Measurements from ENCODE around the gene PDGFRB.

The PDGFRB gene

GRCh38 chr5:150155258-150156026 lies at the start of gene PDGFRB:
Gene PDGFRB (minus strand): TSS chr5:150155845. CDS start chr5:150137047, 18,798 bp downstream.
- H3K36me3 Mint-ChIP-seq (ENCODE audit: low read depth), result peaks cover 7% of the 10 kb centered on the region
- H3K27me3 Mint-ChIP-seq (ENCODE audit: low read depth), result peaks cover 4% of the 10 kb centered on the region

DNA sequence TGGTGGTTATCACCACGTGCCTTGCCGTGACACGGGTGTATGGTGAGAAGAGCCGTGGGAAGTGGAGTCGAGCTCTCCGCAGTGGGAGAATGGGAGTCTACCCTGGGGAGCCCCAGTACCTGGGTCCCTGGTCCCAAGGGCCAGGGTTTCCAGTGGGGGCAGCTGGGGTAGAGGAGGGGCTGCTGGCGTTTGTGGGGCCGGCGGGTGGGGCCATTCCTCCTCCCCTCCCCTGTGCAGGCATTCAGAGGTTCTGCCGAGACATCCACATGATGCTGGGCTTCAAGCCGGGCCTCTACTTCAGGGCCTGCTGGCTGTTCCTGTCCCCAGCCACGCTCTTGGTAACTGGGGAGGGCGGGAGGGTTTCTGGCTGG lies 48.9 kb upstream of the PDGFRB start:
- Mint-ChIP-seq H3K27ac (peak overlapping the region; percentile 49 to 75 (median 73)), H3K9me3 (no peaks in the 10 kb centered on the region), H3K4me1 (peaks cover 11% of the 10 kb centered on the region), H3K36me3 (ENCODE audit: low read depth) (no peaks in the 10 kb centered on the region), H3K27me3 (ENCODE audit: low read depth) (peaks cover 12% of the 10 kb centered on the region), H3K4me3 (no peak overlapping the region)
- no peak for TF ChIP-seq CTCF (IDR thresholded peaks at IDR 0.05; ENCODE audit: unreplicated experiment in 3 of 3)

More at GRCh38 chr5:150155258-150156026, at the start of gene PDGFRB:
- TF ChIP-seq CTCF (IDR thresholded peaks at IDR 0.05; ENCODE audit: unreplicated experiment in 3 of 3), result no peak
- Mint-ChIP-seq H3K4me3 (peak within 1 kb of the TSS; percentile 91 to 97 (median 95)), H3K4me1 (peaks cover 61% of the 10 kb centered on the region), H3K9me3 (no peaks in the 10 kb centered on the region), H3K27ac (peak within 1 kb of the TSS; percentile 90 to 98 (median 95))

GRCh38 chr5:150203832-150204589 lies 48.4 kb upstream of the PDGFRB start:
- H3K4me3 Mint-ChIP-seq, result no peak overlapping the region
- H3K27ac Mint-ChIP-seq, result peak overlapping the region; percentile 49 to 75 (median 73)
- no peak for TF ChIP-seq CTCF (IDR thresholded peaks at IDR 0.05; ENCODE audit: unreplicated experiment in 3 of 3)
- H3K4me1 Mint-ChIP-seq, result peaks cover 11% of the 10 kb centered on the region
- H3K27me3 Mint-ChIP-seq (ENCODE audit: low read depth), result peaks cover 12% of the 10 kb centered on the region
- no peaks in the 10 kb centered on the region for H3K9me3 Mint-ChIP-seq
- H3K36me3 Mint-ChIP-seq (ENCODE audit: low read depth), result no peaks in the 10 kb centered on the region

GRCh38 chr5:150202501-150202900 lies 46.9 kb upstream of the PDGFRB start:
- Mint-ChIP-seq H3K27me3 (ENCODE audit: low read depth) (peaks cover 8% of the 10 kb centered on the region), H3K4me3 (no peak overlapping the region), H3K27ac (no peak overlapping the region), H3K36me3 (ENCODE audit: low read depth) (no peaks in the 10 kb centered on the region), H3K9me3 (no peaks in the 10 kb centered on the region), H3K4me1 (peaks cover 5% of the 10 kb centered on the region)
- no peak for TF ChIP-seq CTCF (IDR thresholded peaks at IDR 0.05; ENCODE audit: unreplicated experiment in 3 of 3)

GRCh38 chr5:150197476-150197875 lies 41.8 kb upstream of the PDGFRB start:
- Mint-ChIP-seq H3K9me3 (no peaks in the 10 kb centered on the region), H3K4me3 (no peak overlapping the region)
- TF ChIP-seq CTCF (IDR thresholded peaks at IDR 0.05; ENCODE audit: unreplicated experiment in 3 of 3), result no peak

More at GRCh38 chr5:150197476-150197875, 41.8 kb upstream of the PDGFRB start:
- Mint-ChIP-seq H3K36me3 (ENCODE audit: low read depth) (no peaks in the 10 kb centered on the region), H3K4me1 (no peaks in the 10 kb centered on the region), H3K27me3 (ENCODE audit: low read depth) (peaks cover 13% of the 10 kb centered on the region), H3K27ac (no peak overlapping the region)
